GM20000 (cell line): Measurements from ENCODE around the gene FBN3.

ENCODE experiments used
- DNase-seq: peaks from one replicate; pipeline ENCODE4 v3.0.0; 2012; ENCODE audit warnings: low spot score
- CTCF ChIP-seq: IDR thresholded peaks from 2 replicates; pipeline ENCODE4 v1.5.1; 2012; ENCODE audit warnings: mild to moderate bottlenecking, control low read depth; ENCODE audit errors: extremely low read depth, missing control alignments

FBN3 gene

GRCh38 chr19:8155318-8155717 is 5.9 kb upstream of the FBN3 start:
- TF ChIP-seq CTCF: no peak
- DNase-seq: no peak

DNA sequence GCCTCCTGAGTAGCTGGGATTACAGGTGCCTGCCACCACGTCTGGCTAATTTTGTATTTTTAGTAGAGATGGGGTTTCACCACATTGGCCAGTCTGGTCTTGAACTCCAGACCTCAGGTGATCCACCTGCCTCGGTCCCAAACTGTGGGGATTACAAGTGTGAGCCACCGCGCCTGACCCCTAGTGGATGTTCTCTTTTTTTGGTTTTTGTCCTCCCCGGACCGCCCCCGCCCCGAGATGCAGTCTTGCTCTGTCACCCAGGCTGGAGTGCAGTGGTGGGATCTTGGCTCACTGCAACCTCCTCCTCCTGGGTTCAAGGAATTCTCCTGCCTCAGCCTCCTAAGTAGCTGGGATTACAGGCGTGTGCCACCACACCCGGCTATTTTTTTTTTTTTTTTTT is 4.6 kb upstream of the FBN3 start:
- DNase-seq: peak; percentile 55
- peak; percentile 45 for TF ChIP-seq CTCF

DNA sequence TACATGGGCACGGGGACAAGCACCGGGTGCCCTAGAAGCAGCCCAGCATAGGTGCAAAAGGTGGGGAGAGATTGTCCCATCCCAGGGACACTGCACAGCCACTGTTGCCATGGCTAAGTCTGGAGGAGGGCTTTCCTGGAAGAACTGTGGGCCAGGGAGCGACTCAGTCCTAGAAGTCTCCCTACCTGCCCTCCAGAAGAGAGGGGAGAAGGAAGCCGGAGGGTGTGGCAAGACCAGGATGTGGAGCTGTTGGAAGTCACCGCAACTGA is 2.3 kb upstream of the FBN3 start:
- no peak for TF ChIP-seq CTCF
- DNase-seq: peak; percentile 22

GRCh38 chr19:8150998-8151766 is 1.8 kb upstream of the FBN3 start:
- DNase-seq: no peak
- TF ChIP-seq CTCF: no peak

DNA sequence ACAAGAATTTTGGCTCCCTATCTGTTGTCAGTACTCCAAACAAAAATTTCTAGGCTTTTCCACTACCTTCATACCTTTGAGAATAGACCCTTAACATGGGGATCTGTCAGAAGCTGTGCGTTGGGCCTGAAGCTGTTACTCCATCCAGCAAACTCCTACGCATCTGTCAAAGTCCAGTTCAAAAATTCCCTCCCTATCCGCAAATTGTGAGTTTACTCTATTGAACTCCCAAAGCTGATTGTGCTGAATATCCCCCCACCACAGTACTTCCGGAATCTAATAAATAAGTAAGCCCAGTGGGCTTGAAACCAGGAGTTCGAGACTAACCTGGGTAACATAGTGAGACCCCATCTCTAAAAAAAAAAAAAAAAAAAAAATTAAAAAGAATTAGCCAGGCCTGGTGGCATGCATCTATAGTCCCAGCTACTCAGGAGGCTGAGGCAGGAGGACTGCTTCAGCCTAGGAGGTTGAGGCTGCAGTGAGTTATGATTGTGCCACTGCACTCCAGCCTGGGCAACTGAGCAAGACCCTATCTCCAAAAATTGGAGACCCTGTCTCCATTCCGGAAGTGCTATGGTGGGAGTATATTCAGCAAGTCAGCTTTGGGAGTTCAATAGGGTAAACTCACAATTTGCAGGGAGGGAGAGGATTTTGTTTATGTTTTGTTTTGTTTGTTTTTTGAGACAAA is 930 bp upstream of the FBN3 start:
- TF ChIP-seq CTCF: no peak
- no peak for DNase-seq

DNA sequence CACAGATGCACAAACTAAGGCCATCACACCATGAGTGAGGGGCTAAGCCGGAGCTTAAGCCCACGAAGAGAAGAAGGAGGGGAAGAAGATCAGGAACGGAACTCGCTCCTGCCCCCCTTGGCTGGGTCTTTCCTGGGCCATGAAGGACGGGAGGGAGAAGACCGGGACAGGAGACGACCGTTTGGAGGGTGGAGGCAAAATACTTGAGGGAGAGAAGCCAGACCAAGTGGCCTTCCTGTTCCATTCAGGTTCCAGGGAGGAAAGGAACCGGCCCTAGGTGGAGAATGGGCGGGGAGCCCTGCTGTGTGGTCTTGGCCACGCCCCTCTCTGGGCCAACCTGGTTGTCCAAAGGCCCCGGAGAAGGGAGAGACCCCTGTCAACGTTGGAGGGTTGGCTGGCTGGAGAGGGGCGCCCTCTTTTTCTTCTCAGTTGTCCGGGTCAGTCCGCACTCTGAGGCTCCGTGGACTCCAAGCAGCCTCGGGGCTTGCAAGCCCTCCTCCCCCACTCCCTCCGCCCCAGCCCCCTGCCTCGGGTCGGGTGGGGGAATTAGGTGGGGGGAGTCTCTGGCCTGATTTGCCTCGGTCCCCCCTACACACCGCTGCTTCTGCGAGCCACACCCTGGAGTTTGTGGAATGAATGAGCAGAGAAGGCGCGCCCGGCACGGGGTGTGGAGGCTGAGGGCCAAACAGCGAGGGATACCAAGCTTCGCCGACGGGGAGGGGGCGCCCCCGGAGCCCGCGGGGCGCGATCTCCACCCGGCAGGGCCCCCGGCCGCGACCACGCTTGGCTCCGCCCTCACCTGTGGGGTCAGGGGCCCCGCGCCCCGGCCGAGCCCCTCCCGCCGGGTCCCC is 757 bp downstream of the FBN3 start:
- DNase-seq: peak; percentile 35
- TF ChIP-seq CTCF: no peak

- no peak for DNase-seq
- no peak for TF ChIP-seq CTCF
Observed at GRCh38 chr19:8148088-8148409, 1.3 kb downstream of the FBN3 start.
